ENCODE results near the gene KIF15.
"Not testable (repeated sequence)": the region's sequence is repeated elsewhere in the genome, so short reads cannot be mapped to it uniquely, and the experiment has no call there.

The KIF15 gene

GRCh38 chr3:44831232-44831631 lies 69.6 kb downstream of the KIF15 start:
- no peak for DNase-seq

GRCh38 chr3:44832032-44832431 lies 70.4 kb downstream of the KIF15 start:
- no peak for DNase-seq

GRCh38 chr3:44832965-44833364 lies 71.4 kb downstream of the KIF15 start:
- no peak for DNase-seq

GRCh38 chr3:44833394-44833793 lies 71.8 kb downstream of the KIF15 start:
- DNase-seq, result no peak

- DNase-seq, result no peak
These were observed 74.1 kb downstream of the KIF15 start for GRCh38 chr3:44835684-44836083.

- DNase-seq, result no peak
These were observed 80.8 kb downstream of the KIF15 start for GRCh38 chr3:44842376-44842775.

- DNase-seq, result no peak
These were observed 84.2 kb downstream of the KIF15 start for GRCh38 chr3:44845528-44846520.

- no peak for DNase-seq
These were observed 87.0 kb downstream of the KIF15 start for GRCh38 chr3:44848634-44849033.

GRCh38 chr3:44856663-44857062 lies 95.1 kb downstream of the KIF15 start:
- not testable (repeated sequence) for DNase-seq

GRCh38 chr3:44860117-44860516 lies 98.5 kb downstream of the KIF15 start:
- DNase-seq, result no peak

GRCh38 chr3:44861412-44862225 lies 100.0 kb downstream of the KIF15 start, which contains the start of gene TMEM42:
TMEM42 (plus strand) TSS chr3:44861912; CDS start chr3:44861925, 13 bp downstream.
- DNase-seq, result peak; percentile 76

GRCh38 chr3:44862226-44862637 lies 100.6 kb downstream of the KIF15 start:
- no peak for DNase-seq

- no peak for DNase-seq
These were observed 103.9 kb downstream of the KIF15 start for GRCh38 chr3:44865272-44866035.

- DNase-seq, result no peak
These were observed 106.0 kb downstream of the KIF15 start for GRCh38 chr3:44867421-44868111.

- DNase-seq, result no peak
These were observed 108.9 kb downstream of the KIF15 start for GRCh38 chr3:44870375-44871061.

GRCh38 chr3:44874308-44874707 lies 112.7 kb downstream of the KIF15 start, which contains the start of gene TGM4:
TGM4 (plus strand) TSS chr3:44874608; CDS start chr3:44874679, 71 bp downstream.
- no peak for DNase-seq

GRCh38 chr3:44875596-44875995 lies 114.0 kb downstream of the KIF15 start:
- no peak for DNase-seq

GRCh38 chr3:44877333-44877732 lies 115.7 kb downstream of the KIF15 start:
- no peak for DNase-seq

- DNase-seq, result no peak
These were observed 118.7 kb downstream of the KIF15 start for GRCh38 chr3:44880284-44880683.

- no peak for DNase-seq
These were observed 121.8 kb downstream of the KIF15 start for GRCh38 chr3:44883213-44883955.

GRCh38 chr3:44883999-44884431 lies 122.4 kb downstream of the KIF15 start:
- DNase-seq, result no peak

Measured in NCI-H526 treated with DMSO at 0.1 percent for 48 hours (cell line).